Measurements from ENCODE around the gene SLC2A10.

GRCh38 chr20:46739431-46740213, 30.2 kb downstream of the SLC2A10 start:
- no peak for TF ChIP-seq CTCF (IDR thresholded peaks at IDR 0.05; ENCODE audit: low read depth, low read length)
- no peak for TF ChIP-seq EZH2phosphoT487 (IDR thresholded peaks at IDR 0.05; ENCODE audit: low read depth)

Data from OCI-LY3 (cell line).